Astrocyte (in vitro differentiated cells and primary cell): ENCODE results near the gene GIMAP7.

ENCODE experiments used
- EZH2 ChIP-seq: IDR thresholded peaks from 2 replicates; pipeline ENCODE4 v1.6.1; 2012; ENCODE audit warnings: mild to moderate bottlenecking, low read length, inconsistent platforms; ENCODE audit not compliant: insufficient read depth
- TF ChIP-seq, protein P1 (sequence below): IDR thresholded peaks from 2 replicates; pipeline ENCODE4 v1.5.1; 2011; ENCODE audit warnings: low read depth, mild to moderate bottlenecking, inconsistent platforms, low read length, moderate library complexity; ENCODE audit not compliant: insufficient read depth

DNA sequence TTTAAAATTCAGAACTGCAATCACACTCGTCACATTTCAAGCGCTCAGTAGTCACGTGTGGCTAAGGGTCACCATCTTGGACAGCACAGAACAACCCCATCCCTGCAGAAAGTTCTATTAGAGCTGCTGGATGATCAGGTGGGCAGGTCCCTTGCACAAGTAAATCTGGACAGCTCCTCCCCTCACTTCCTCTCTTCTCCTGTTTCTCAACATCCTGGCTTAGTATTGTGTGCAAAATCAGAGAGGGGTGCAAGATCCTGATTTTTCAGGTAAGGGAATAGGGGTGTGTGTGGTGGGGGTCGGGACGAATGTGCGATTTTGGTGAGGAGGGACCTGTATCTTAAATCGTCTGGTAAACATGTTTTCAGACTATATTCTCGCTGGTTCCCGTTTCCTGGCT is 52.5 kb downstream of the GIMAP7 start, which contains the start of gene GIMAP4:
- no peak for TF ChIP-seq EZH2
- TF ChIP-seq, protein P1, sequence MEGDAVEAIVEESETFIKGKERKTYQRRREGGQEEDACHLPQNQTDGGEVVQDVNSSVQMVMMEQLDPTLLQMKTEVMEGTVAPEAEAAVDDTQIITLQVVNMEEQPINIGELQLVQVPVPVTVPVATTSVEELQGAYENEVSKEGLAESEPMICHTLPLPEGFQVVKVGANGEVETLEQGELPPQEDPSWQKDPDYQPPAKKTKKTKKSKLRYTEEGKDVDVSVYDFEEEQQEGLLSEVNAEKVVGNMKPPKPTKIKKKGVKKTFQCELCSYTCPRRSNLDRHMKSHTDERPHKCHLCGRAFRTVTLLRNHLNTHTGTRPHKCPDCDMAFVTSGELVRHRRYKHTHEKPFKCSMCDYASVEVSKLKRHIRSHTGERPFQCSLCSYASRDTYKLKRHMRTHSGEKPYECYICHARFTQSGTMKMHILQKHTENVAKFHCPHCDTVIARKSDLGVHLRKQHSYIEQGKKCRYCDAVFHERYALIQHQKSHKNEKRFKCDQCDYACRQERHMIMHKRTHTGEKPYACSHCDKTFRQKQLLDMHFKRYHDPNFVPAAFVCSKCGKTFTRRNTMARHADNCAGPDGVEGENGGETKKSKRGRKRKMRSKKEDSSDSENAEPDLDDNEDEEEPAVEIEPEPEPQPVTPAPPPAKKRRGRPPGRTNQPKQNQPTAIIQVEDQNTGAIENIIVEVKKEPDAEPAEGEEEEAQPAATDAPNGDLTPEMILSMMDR = no peak
